ENCODE measurements around the gene PRR20G.

- TF ChIP-seq CTCF (conservative IDR thresholded peaks at IDR 0.05; ENCODE audit: low read depth, low read length) (no peak), POLR2A (IDR thresholded peaks at IDR 0.05; ENCODE audit: low read depth, low read length) (no peak), RAD21 (IDR thresholded peaks at IDR 0.05; ENCODE audit: low read length) (no peak), SMC3 (IDR thresholded peaks at IDR 0.05; ENCODE audit: low read depth, low read length) (no peak), ELK1 (IDR thresholded peaks at IDR 0.05; ENCODE audit: borderline replicate concordance, low read depth, low read length) (no peak)
- TF ChIP-seq, protein P1, sequence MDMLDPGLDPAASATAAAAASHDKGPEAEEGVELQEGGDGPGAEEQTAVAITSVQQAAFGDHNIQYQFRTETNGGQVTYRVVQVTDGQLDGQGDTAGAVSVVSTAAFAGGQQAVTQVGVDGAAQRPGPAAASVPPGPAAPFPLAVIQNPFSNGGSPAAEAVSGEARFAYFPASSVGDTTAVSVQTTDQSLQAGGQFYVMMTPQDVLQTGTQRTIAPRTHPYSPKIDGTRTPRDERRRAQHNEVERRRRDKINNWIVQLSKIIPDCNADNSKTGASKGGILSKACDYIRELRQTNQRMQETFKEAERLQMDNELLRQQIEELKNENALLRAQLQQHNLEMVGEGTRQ (IDR thresholded peaks at IDR 0.05; ENCODE audit: low read depth, low read length), result no peak
These were observed 8.3 kb upstream of the PRR20G start for GRCh38 chr3:127296166-127296565.

Data from IMR-90 (cell line).